Hippocampal formation (tissue), 2 donors: ENCODE data around the gene SLC22A16.
"Not testable (repeated sequence)": the region's sequence is repeated elsewhere in the genome, so short reads cannot be mapped to it uniquely, and the experiment has no call there.

Experiments
- DNase-seq, 2 donors: peaks; one replicate each; lab custom pipeline; 2025; lab: John Stamatoyannopoulos, UW

SLC22A16 gene

GRCh38 chr6:110476046-110476849 lies at the start of gene SLC22A16:
SLC22A16 (minus strand) TSS chr6:110476613; CDS start chr6:110476574, 39 bp downstream.
- no peak for DNase-seq

- DNase-seq: no peak
Measured at GRCh38 chr6:110525001-110525400, 48.6 kb upstream of the SLC22A16 start.

GRCh38 chr6:110524305-110524704 lies 47.9 kb upstream of the SLC22A16 start:
- DNase-seq: no peak

- no peak for DNase-seq
Measured at GRCh38 chr6:110523451-110524021, 47.1 kb upstream of the SLC22A16 start.

- no peak for DNase-seq
Measured at GRCh38 chr6:110522427-110522826, 46.0 kb upstream of the SLC22A16 start.

- DNase-seq: no peak
Measured at GRCh38 chr6:110520992-110521543, 44.7 kb upstream of the SLC22A16 start.

GRCh38 chr6:110520209-110520965 lies 44.0 kb upstream of the SLC22A16 start:
- DNase-seq: no peak

- DNase-seq: no peak
Measured at GRCh38 chr6:110517601-110518281, 41.3 kb upstream of the SLC22A16 start.

GRCh38 chr6:110517034-110517433 lies 40.6 kb upstream of the SLC22A16 start:
- no peak for DNase-seq

- no peak for DNase-seq
Measured at GRCh38 chr6:110514818-110515217, 38.4 kb upstream of the SLC22A16 start.

GRCh38 chr6:110512991-110513390 lies 36.6 kb upstream of the SLC22A16 start:
- DNase-seq: no peak

- not testable (repeated sequence) for DNase-seq
Measured at GRCh38 chr6:110512549-110512948, 36.1 kb upstream of the SLC22A16 start.

GRCh38 chr6:110511401-110511800 lies 35.0 kb upstream of the SLC22A16 start:
- no peak for DNase-seq

GRCh38 chr6:110509617-110510241 lies 33.3 kb upstream of the SLC22A16 start:
- no peak for DNase-seq

- DNase-seq: not testable (repeated sequence)
Measured at GRCh38 chr6:110504891-110505290, 28.5 kb upstream of the SLC22A16 start.

- no peak for DNase-seq
Measured at GRCh38 chr6:110495949-110496348, 19.5 kb upstream of the SLC22A16 start.

- no peak for DNase-seq
Measured at GRCh38 chr6:110493253-110493800, 16.9 kb upstream of the SLC22A16 start.

- DNase-seq: no peak
Measured at GRCh38 chr6:110492584-110492983, 16.2 kb upstream of the SLC22A16 start.

GRCh38 chr6:110491644-110492317 lies 15.4 kb upstream of the SLC22A16 start:
- no peak for DNase-seq

GRCh38 chr6:110491299-110491643 lies 14.9 kb upstream of the SLC22A16 start:
- DNase-seq: no peak

GRCh38 chr6:110490110-110490509 lies 13.7 kb upstream of the SLC22A16 start:
- DNase-seq: no peak
